Measurements from ENCODE around the gene FILIP1L.

GRCh38 chr3:100033184-100033583 is 81.1 kb downstream of the FILIP1L start:
- TF ChIP-seq POLR2A (IDR thresholded peaks at IDR 0.05): no peak
- TF ChIP-seq CTCF (IDR thresholded peaks at IDR 0.05): no peak

All from heart left ventricle (tissue), 13 donors.